B cell (primary cell): ENCODE data around the gene TMEM255B. TPM values are rescaled to one million over a fixed set of nuclear protein-coding genes. Genes with fewer than 3 reads are reported as not detected.

ENCODE experiments used
- ATAC-seq: fragments of 200-7000 bp; cut with Tn5 transposase; one replicate; pipeline ENCODE4 v1.10.0; 2021; ENCODE audit warnings: low read depth, mild to moderate bottlenecking, moderate number of reproducible peaks, moderate library complexity
- CTCF ChIA-PET: fragments of 350-600 bp; sonication (Branson Sonifier 250); formaldehyde crosslinking; loops from one replicate; lab custom pipeline; 2021; ENCODE audit warnings: antibody characterized with exemption, inconsistent platforms; lab: Charles Lee
- POLR2A ChIA-PET: fragments of 350-600 bp; sonication (Branson Sonifier 250); formaldehyde crosslinking; loops from one replicate; lab custom pipeline; 2021; ENCODE audit warnings: antibody characterized with exemption; lab: Charles Lee
- DNase-seq: peaks from one replicate; pipeline ENCODE4 v3.0.0; 2013
- H2AFZ ChIP-seq: 2 replicates; pipeline ENCODE4 v1.6.1; 2012; ENCODE audit warnings: mild to moderate bottlenecking, low read depth, low read length; ENCODE audit not compliant: insufficient read depth, poor library complexity, severe bottlenecking
- H3K27ac ChIP-seq, 2 donors: 1 replicate in 1 of 2; 2 replicates in 1 of 2; pipeline ENCODE4 v1.5.1; 2012 to 2013; ENCODE audit warnings: low read length in 2 of 2, mild to moderate bottlenecking in 2 of 2, moderate library complexity in 1 of 2
- H3K27me3 ChIP-seq, 4 experiments: fragments of 200-600 bp in 1 of 4; sonication (generic) in 1 of 4; replicated peaks in 1 of 4; 1 replicate in 2 of 4; 2 replicates in 2 of 4; pipeline versions ENCODE4 v1.6.1 to v1.7.0; 2013 to 2016; ENCODE audit warnings: low read length in 3 of 4, mild to moderate bottlenecking in 2 of 4, mixed read lengths in 1 of 4, moderate library complexity in 1 of 4; ENCODE audit not compliant: insufficient read depth in 4 of 4, control insufficient read depth in 3 of 4; ENCODE audit errors: control extremely low read depth in 1 of 4
- H3K36me3 ChIP-seq, 2 experiments: replicated peaks in 1 of 2; 1 replicate in 1 of 2; 2 replicates in 1 of 2; pipeline versions ENCODE4 v1.6.1 to v1.7.1; 2013; ENCODE audit warnings: low read length in 1 of 2; ENCODE audit not compliant: insufficient read depth in 2 of 2, control insufficient read depth in 1 of 2; ENCODE audit errors: control extremely low read depth in 1 of 2, extremely low read depth in 1 of 2
- H3K4me1 ChIP-seq, 2 donors: fragments of 200-600 bp in 1 of 2; sonication (generic) in 1 of 2; 1 replicate in 1 of 2; 2 replicates in 1 of 2; pipeline versions ENCODE4 v1.5.1 to v1.6.1; 2013 to 2017; ENCODE audit warnings: low read length in 2 of 2; ENCODE audit not compliant: control insufficient read depth in 2 of 2, insufficient read depth in 2 of 2
- H3K4me2 ChIP-seq: replicated peaks from 2 replicates; pipeline ENCODE3; 2012; ENCODE audit warnings: mild to moderate bottlenecking, low read depth, low read length; ENCODE audit not compliant: poor library complexity, severe bottlenecking
- H3K4me3 ChIP-seq, 5 experiments: fragments of 200-600 bp in 1 of 5; sonication (generic) in 1 of 5; 1 replicate in 3 of 5; 2 replicates in 2 of 5; pipeline versions ENCODE4 v1.5.1 to v1.7.0; 2011 to 2016; ENCODE audit warnings: low read length in 4 of 5, mild to moderate bottlenecking in 4 of 5, low read depth in 2 of 5, control low read depth in 1 of 5, moderate library complexity in 1 of 5; ENCODE audit not compliant: insufficient read depth in 1 of 5; ENCODE audit errors: control extremely low read depth in 1 of 5, extremely low read depth in 1 of 5
- H3K79me2 ChIP-seq: fragments of 200-600 bp; sonication (generic); one replicate; pipeline ENCODE4 v1.6.0; 2016; ENCODE audit warnings: low read length; ENCODE audit not compliant: control insufficient read depth, insufficient read depth
- H3K9ac ChIP-seq: fragments of 200-600 bp; sonication (generic); 2 replicates; pipeline ENCODE4 v1.6.1; 2017; ENCODE audit warnings: mild to moderate bottlenecking, low read length, moderate library complexity
- H3K9me3 ChIP-seq, 3 donors: one replicate each; pipeline versions ENCODE4 v1.6.1 to v1.7.1; 2013; ENCODE audit warnings: low read length in 2 of 3; ENCODE audit not compliant: control insufficient read depth in 2 of 3, insufficient read depth in 1 of 3; ENCODE audit errors: control extremely low read depth in 1 of 3
- H4K20me1 ChIP-seq: 2 replicates; pipeline ENCODE4 v1.6.0; 2012; ENCODE audit warnings: mild to moderate bottlenecking, low read length; ENCODE audit not compliant: insufficient read depth, control insufficient read depth, poor library complexity, severe bottlenecking
- H3K27ac Mint-ChIP-seq: one replicate; pipeline ENCODE4 v1.8.0; 2021; ENCODE audit warnings: mixed read lengths
- H3K27me3 Mint-ChIP-seq: one replicate; pipeline ENCODE4 v1.8.0; 2021; ENCODE audit warnings: mixed read lengths
- H3K4me1 Mint-ChIP-seq: one replicate; pipeline ENCODE4 v1.8.0; 2021; ENCODE audit warnings: mixed read lengths
- H3K4me3 Mint-ChIP-seq: one replicate; pipeline ENCODE4 v1.8.0; 2021; ENCODE audit warnings: mixed read lengths
- H3K9me3 Mint-ChIP-seq: one replicate; pipeline ENCODE4 v1.8.0; 2022; ENCODE audit warnings: mixed read lengths; ENCODE audit not compliant: insufficient read depth
- EZH2 ChIP-seq: IDR thresholded peaks from 2 replicates; pipeline ENCODE4 v1.6.1; 2012; ENCODE audit warnings: borderline replicate concordance, low read depth, mild to moderate bottlenecking, moderate library complexity, low read length; ENCODE audit not compliant: insufficient read depth, poor library complexity, severe bottlenecking
- WGBS: methylation state at CpG from one replicate; pipeline ENCODE4 v1.1.5; 2013; ENCODE audit warnings: missing lambda C conversion rate; ENCODE audit not compliant: insufficient coverage; 5-methylcytosine and 5-hydroxymethylcytosine counted together
- intact Hi-C: fragments of 100-400 bp; cut with micrococcal nuclease; formaldehyde crosslinking; loops from one replicate; pipeline ENCODE4 v1.10.0; 2022
- polyA plus RNA-seq: library from polyadenylated mRNA; depleted of rRNA; stranded (reverse); fragments of >200 nt; gene quantifications from 2 replicates; pipeline ENCODE4 v1.2.3, GENCODE V29; 2012
- total RNA-seq, 2 donors: library from RNA; stranded (reverse); fragments of 120-200 nt in 1 of 2; gene quantifications; 1 replicate in 1 of 2; 2 replicates in 1 of 2; pipeline versions ENCODE4 v1.2.3 to v1.2.4, GENCODE V29; 2013 to 2022
- TF ChIP-seq, protein P1 (sequence below): fragments of 200-600 bp; IDR thresholded peaks from one replicate; pipeline ENCODE4 v1.8.0; 2022; ENCODE audit warnings: antibody characterized with exemption, mild to moderate bottlenecking

Gene TMEM255B
- total and polyA plus RNA-seq, 2 donors (not counting 1 experiment from before 2014, with no cell fraction given), result 2.1 to 8.2 TPM

DNA sequence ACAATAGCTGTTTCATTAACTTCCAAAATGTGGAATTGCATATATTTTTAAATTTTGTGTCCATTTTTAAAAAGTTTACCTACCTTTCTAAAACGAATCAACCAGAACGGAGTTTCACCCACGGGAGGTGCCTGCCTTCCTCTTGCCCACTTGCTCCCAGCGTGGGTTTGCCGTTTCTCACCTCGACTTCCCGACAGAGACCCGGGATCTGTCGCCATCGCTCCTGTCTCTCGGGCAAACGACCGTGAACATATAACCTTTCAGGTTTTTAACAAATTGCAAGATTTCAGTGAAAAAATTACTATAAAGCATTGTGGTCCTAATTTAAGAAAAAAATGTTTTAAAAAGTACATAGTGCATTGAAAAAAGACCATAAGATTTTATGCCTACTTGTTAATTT is 4.2 kb downstream of the TMEM255B start:
- Histone ChIP-seq H3K9me3 (peaks cover 0 to 9% (median 0%) of the 10 kb centered on the region in 3 donors), H3K9ac (no peak overlapping the region), H3K27ac (no peak overlapping the region), H3K4me1 (peaks cover 10 to 12% of the 10 kb centered on the region in 2 donors), H3K27me3 (peaks cover 0 to 35% (median 21%) of the 10 kb centered on the region in 4 experiments), H2AFZ (no peak overlapping the region), H3K4me2 (no peak overlapping the region), H4K20me1 (no peaks in the 10 kb centered on the region), H3K4me3 (no peak overlapping the region), H3K36me3 (no peaks in the 10 kb centered on the region), H3K79me2 (no peaks in the 10 kb centered on the region)
- TF ChIP-seq, protein P1, sequence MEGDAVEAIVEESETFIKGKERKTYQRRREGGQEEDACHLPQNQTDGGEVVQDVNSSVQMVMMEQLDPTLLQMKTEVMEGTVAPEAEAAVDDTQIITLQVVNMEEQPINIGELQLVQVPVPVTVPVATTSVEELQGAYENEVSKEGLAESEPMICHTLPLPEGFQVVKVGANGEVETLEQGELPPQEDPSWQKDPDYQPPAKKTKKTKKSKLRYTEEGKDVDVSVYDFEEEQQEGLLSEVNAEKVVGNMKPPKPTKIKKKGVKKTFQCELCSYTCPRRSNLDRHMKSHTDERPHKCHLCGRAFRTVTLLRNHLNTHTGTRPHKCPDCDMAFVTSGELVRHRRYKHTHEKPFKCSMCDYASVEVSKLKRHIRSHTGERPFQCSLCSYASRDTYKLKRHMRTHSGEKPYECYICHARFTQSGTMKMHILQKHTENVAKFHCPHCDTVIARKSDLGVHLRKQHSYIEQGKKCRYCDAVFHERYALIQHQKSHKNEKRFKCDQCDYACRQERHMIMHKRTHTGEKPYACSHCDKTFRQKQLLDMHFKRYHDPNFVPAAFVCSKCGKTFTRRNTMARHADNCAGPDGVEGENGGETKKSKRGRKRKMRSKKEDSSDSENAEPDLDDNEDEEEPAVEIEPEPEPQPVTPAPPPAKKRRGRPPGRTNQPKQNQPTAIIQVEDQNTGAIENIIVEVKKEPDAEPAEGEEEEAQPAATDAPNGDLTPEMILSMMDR, result no peak
- ChIA-PET CTCF (no interaction called here), POLR2A (no interaction called here)
- H3K27ac Mint-ChIP-seq, result no peak overlapping the region
- ATAC-seq (no peak), DNase-seq (no peak)
- no peaks in the 10 kb centered on the region for H3K9me3 Mint-ChIP-seq
- H3K27me3 Mint-ChIP-seq, result peaks cover 41% of the 10 kb centered on the region
- no peak overlapping the region for H3K4me3 Mint-ChIP-seq
- peaks cover 13% of the 10 kb centered on the region for H3K4me1 Mint-ChIP-seq
- intact Hi-C loops, result no loop called here
- WGBS, result 86% methylated on average over 5 of the region's 13 CpGs

DNA sequence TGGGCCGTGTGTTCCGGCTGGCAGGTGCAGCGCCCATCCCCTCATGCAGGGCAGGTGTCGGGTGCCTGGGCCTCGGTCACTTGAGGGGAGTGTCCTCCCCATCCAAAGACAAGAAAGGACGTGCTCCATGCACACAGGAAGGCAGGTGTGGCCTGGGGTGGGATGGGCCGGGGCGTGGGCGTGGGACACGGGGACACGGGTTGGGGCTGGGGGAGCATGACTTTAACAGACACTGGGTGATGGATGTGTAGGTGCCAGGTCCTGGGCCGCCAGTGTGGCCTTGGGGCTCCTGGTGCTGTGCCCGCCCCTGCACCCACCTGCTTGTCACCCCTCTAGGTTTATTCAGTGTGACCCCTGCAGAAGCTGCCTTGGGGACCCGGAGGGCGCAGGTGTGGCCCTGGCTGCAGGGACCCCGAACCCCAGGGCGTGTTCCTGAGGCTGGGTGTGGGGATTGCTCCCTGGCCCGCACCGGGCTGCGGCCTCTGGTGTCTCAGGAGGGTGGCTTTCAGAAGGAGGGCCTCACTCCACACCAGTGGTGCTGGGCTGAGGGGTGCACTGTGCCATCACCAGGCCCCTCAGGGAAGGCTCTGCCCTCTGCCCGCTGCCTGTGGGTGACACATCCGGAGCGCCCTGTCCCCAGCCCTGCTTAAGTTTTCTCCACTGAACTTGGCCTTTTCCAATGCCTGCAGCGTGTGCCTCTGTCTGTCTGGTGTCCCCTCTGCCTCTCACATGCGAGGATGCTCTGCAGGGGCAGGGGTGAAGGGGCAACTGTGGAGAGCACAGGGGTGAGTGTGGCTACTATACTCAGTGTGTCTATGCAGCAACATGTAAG is 5.2 kb downstream of the TMEM255B start:
- no peak overlapping the region for H3K4me3 Mint-ChIP-seq
- TF ChIP-seq EZH2, result no peak
- TF ChIP-seq, protein P1, result no peak
- H3K4me3 ChIP-seq, result no peak overlapping the region
- peaks cover 8 to 9% of the 10 kb centered on the region in 2 donors for H3K4me1 ChIP-seq
- H3K9me3 ChIP-seq, result peaks cover 0 to 9% (median 0%) of the 10 kb centered on the region in 3 donors
- peaks cover 0 to 35% (median 21%) of the 10 kb centered on the region in 4 experiments for H3K27me3 ChIP-seq
- POLR2A ChIA-PET, result no interaction called here
- DNase-seq (no peak), ATAC-seq (no peak)
- CTCF ChIA-PET, result no interaction called here
- H4K20me1 ChIP-seq, result no peaks in the 10 kb centered on the region
- no peak overlapping the region for H2AFZ ChIP-seq
- H3K9me3 Mint-ChIP-seq, result no peaks in the 10 kb centered on the region
- WGBS, result 85% methylated on average over 16 of the region's 25 CpGs
- no peak overlapping the region for H3K9ac ChIP-seq
- H3K27me3 Mint-ChIP-seq, result peaks cover 41% of the 10 kb centered on the region
- H3K4me2 ChIP-seq, result no peak overlapping the region
- intact Hi-C loops, result no loop called here
- H3K4me1 Mint-ChIP-seq, result peaks cover 9% of the 10 kb centered on the region
- H3K36me3 ChIP-seq, result no peaks in the 10 kb centered on the region
- no peak overlapping the region for H3K27ac Mint-ChIP-seq
- no peak overlapping the region for H3K27ac ChIP-seq
- H3K79me2 ChIP-seq, result no peaks in the 10 kb centered on the region
